Right kidney (tissue), 1 donor: ENCODE measurements around the gene ADAMTS3.
A peak's percentile ranks its signal among the peaks of the same experiment; 100 is the strongest.

Source experiments
- DNase-seq: peaks from one replicate; pipeline ENCODE4 v3.0.0-alpha.2; 2016

The ADAMTS3 gene

DNA sequence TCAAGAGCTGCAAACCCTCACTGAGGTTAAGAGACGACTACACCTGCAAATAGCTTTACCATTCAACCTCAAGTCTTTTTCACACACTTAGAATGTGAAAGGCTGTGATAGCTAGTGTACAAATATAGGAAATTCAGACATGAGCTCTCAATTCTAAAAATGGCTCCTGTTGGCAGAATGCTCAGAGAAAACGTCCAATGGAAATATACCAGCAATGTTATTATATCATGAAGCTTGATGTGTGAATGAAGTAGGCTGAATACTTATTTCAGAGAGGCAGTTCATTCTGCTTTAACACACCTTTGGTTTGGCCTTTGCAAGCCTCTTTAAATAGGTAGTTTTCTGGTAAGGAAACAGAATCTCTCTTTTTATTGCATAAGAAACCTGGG lies 227.6 kb downstream of the ADAMTS3 start:
- DNase-seq, result no peak

- DNase-seq, result no peak
Measured at GRCh38 chr4:72340803-72341431, 228.1 kb downstream of the ADAMTS3 start.

GRCh38 chr4:72338060-72338459 lies 231.0 kb downstream of the ADAMTS3 start:
- no peak for DNase-seq

- DNase-seq, result no peak
Measured at GRCh38 chr4:72330381-72330780, 238.6 kb downstream of the ADAMTS3 start.

- no peak for DNase-seq
Measured at GRCh38 chr4:72326692-72327632, 242.1 kb downstream of the ADAMTS3 start.

DNA sequence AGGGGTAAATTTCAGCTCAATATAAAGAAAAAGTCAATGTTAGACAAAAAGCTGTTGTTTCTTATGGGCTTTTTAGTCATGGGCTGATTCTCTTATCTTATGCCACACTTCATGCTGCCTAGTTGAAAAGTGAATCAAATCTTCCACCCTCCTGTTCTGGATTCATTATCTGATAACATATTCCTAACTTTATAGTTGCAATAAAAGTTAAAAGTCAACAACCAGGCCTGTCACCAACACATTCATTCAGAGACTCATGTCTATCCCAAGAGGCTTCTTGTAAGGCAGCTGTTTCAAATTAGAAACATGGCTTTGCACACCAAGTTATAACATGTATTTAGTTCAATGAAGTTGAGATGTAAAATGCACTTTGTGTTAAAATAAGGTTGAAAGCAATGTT lies 243.8 kb downstream of the ADAMTS3 start:
- no peak for DNase-seq

GRCh38 chr4:72323227-72323626 lies 245.8 kb downstream of the ADAMTS3 start:
- no peak for DNase-seq

- DNase-seq, result no peak
Measured at GRCh38 chr4:72320223-72320948, 248.6 kb downstream of the ADAMTS3 start.

DNA sequence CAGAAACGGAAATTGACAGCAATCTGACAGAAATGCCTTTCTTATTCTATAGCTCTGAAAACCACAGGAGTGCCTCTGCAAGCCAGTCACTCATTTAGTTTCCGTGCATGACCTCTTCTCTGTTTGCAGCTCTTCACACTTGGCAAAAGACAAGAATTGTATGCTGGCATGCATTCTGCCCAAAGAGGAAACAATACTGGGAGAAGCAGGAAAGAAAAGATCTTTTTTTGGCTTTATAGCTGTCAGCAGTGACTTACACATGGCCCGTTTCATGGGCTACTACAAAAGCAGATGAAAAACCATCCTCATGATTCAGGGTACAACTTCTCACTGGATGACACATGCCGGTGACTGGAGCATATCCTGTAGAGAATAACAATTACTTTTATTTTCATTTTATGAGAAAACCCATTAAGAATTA lies 249.4 kb downstream of the ADAMTS3 start:
- no peak for DNase-seq

DNA sequence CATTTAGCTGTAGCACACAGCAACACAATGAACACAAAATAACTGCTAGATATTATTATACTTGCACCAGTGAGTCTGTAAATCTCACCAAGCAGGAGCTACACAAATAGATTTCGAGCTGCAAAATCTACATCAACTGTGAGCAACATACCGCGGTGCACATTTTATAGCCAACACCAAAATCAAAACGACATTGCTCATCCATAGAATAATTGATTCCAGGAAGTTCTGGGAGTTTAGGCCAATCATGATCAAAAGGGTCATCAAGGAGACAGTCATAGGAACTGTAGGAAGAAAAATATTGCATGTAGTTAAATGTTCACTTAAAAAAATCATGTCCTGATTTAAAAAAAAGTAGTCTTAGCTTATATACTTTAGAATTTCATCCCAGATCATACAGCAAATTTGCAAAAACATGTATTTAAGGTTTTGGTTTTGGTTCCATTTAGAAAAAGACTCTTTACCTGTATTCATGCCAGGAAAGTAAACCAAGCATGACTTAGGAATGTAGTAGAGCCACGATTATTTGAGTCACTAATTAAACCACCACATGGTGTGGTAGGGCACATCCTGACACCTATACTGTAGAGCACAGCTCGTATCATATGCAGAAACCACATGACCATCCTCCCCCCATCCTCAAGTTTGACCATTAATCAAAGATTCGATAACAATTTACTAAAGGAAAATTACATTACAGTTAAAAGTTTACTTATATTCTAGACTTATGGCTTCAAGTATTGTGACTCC lies 250.4 kb downstream of the ADAMTS3 start:
- no peak for DNase-seq

DNA sequence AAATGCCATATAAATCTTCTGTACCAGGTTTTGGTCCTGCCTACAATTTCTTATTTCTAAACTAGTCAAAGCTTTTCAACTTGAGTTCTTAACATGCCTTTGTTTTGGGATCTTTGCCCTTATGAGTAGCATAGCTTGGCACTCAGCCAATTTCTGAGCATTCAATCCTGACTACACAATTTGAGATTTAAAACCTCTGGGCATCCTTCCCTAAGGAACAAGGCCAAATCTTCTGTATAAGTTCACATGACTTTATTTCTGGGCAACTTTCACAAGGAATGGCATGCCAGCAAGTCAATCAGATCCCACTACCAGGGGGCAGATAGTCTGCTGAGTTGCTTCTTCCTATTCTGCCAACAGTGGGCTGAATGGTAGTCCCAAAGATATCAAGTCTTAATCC lies 254.2 kb downstream of the ADAMTS3 start:
- no peak for DNase-seq

DNA sequence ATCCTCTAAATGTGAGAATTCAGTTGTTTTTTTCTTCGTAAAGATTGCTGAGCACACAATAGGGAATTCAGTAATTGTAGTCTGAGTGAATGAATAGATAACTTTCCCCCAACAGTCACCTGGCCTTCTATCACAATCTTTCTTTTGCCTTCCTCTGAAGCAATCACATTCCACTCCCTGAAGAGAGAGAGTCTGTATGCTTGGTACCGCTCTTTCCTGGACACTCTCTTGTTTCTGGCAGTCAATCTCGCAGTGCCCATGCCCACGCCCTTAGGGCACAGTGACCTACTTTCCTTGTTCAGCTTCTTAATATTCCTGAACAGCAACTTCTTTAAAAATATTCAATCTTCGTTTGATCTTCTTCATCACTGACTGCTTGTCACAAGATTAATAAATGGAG lies 255.9 kb downstream of the ADAMTS3 start:
- no peak for DNase-seq

DNA sequence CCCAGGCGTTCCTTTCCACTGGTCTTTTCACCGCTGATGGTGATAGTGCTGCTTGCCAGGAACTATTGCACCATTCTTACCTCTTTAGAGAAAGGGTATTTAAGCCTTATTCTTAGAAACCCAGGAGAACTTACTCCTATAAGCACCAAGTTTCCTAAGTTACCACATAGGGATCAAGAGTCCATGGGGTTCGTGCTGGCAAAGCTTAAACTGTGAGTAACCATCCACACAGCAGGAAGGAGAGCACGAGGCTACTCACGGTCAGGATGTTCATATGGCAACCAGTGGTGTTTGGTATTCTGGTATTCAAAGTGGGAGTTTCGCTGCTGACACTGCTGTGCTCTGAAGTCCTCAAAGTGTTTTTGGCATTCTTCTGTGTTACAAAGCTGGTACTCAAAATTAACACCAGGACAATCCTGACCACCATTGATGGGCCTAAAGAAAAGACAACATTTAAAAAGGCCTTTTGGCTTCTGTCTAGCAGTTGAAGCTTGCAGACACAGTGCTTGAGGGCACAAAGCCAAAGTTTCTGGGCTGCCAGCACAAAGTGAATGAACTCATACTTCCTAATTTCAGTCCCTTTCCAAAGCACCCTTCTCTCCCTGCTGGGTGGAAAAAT lies 256.9 kb downstream of the ADAMTS3 start:
- no peak for DNase-seq

DNA sequence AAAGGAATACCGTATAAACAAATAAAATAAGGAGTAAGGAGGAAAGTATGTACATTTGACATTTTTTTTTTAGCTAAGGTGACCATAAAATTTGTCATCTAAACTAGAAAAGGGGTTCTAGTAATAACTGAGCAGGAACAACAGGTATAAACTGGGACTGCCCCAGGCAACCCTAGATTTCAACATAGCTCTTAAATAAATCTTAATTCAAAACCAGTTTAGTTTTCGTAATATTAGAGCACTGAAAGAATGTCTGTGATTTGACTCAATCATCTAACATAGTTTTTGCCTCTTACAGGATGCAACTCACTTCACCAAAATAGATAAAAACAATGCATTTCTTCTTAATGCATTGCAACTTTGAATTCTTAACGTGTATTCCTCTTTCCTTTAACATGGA lies 257.7 kb downstream of the ADAMTS3 start:
- no peak for DNase-seq

DNA sequence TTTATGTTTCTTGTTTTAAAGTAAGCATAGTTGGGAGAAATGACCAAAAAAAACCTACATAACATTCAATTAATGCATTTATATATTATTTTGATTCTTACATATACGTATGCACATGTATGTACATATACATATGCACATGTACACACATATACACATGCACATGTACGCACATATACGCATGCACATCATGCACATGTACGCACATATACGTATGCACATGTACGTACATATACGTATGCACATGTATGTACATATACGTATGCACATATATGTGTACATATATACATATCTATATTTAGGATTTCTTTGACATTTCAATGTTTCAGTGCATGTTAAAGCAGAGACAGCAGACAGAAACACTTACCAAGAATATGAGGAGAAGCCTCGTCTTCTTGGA lies 263.4 kb downstream of the ADAMTS3 start:
- no peak for DNase-seq

DNA sequence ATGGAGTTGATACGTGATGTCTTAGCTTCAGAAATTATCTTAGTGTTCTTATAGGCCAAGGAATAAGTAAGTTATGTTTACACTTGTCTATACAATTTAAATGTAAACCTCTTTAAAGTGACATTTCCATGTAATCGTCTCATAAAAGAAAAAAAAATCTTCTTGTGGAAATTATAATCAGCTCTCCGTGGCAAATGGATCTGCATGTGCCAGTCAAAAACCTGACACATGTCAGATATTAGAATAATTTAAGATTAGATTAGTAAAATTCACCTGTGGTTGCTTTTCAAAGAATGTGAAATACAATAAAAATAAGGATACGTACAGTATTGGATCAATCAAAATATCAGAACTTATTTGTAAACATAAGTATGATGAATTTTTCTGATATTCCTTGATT lies 263.9 kb downstream of the ADAMTS3 start:
- no peak for DNase-seq

DNA sequence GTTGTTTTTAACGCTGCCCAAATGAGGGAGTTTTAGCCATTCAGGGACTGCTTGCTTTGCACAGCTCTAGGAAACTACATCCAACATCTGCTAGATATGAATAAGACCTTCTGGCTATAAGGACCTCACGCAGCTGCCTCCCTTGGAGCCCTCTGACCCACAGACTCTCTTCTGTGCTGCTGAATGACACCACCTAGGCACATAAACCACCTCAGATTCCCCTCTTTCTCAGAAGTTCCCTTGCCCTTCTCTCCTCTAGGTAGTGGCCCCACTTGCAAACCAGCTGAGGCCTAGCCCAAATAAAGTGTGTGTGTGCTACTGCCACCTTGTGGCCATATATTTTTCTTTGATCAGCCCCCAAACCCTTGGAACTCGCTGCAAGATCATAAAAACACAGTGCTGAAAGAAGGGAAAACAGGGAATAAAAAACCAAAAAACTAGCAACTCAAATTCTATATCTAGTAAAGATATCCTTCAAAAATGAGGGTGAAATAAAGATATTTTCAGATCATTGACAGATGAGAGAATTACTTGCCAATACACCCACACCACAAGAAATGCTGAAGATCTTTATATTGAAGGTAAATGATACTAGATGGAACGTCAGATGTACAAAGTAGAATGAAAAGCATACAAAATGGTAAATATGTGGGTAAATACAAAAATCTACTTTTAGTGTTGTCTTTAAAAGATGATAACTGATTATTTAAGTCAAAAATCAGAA lies 265.9 kb downstream of the ADAMTS3 start:
- DNase-seq, result peak; percentile 41

- no peak for DNase-seq
Measured at GRCh38 chr4:72301759-72302158, 267.3 kb downstream of the ADAMTS3 start.

GRCh38 chr4:72300126-72300525 lies 268.9 kb downstream of the ADAMTS3 start:
- no peak for DNase-seq

- DNase-seq, result no peak
Measured at GRCh38 chr4:72295966-72296557, 273.0 kb downstream of the ADAMTS3 start.

DNA sequence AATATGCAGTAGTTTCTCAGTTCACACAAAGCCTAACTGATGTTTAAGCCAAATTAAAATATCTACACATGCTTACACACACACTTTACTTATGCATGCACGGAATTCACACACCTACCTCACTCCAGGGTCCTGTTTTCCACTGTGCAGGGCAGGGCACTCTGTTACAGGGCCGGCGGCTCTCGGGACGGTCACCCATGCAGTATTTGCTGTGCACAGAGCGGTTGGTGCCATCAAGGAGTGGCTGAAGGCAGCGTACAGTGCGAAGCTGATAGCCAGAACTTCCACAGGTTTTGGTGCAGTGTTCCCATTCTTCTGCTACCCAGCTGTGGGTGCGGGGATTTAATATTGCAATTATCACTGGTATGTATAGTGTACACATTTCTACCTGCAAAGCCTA lies 278.3 kb downstream of the ADAMTS3 start:
- no peak for DNase-seq
